Activated CD4-positive, alpha-beta memory T cell treated with anti-CD3 and anti-CD28 coated beads for 36 hours (primary cell): Measurements from ENCODE around the gene WDR47. TPM values are rescaled to one million over a fixed set of nuclear protein-coding genes. Genes with fewer than 3 reads are reported as not detected.
"Not testable (repeated sequence)": the region's sequence is repeated elsewhere in the genome, so short reads cannot be mapped to it uniquely, and the experiment has no call there.

Experiments used
- CTCF ChIA-PET: fragments of 350-600 bp; sonication (Branson Sonifier 250); formaldehyde crosslinking; loops from one replicate; lab custom pipeline; 2021; ENCODE audit warnings: antibody characterized with exemption, inconsistent platforms; lab: Charles Lee
- POLR2A ChIA-PET: fragments of 350-600 bp; sonication (Branson Sonifier 250); formaldehyde crosslinking; loops from one replicate; lab custom pipeline; 2021; ENCODE audit warnings: antibody characterized with exemption; lab: Charles Lee
- DNase-seq: peaks from one replicate; pipeline ENCODE4 v3.0.0-alpha.2; 2020
- H3K27ac Mint-ChIP-seq: one replicate; pipeline ENCODE4 v1.8.0; 2021; ENCODE audit warnings: mixed read lengths
- H3K27me3 Mint-ChIP-seq: one replicate; pipeline ENCODE4 v1.8.0; 2021; ENCODE audit warnings: mixed read lengths
- H3K36me3 Mint-ChIP-seq: one replicate; pipeline ENCODE4 v1.8.0; 2021; ENCODE audit warnings: mixed read lengths
- H3K4me1 Mint-ChIP-seq: one replicate; pipeline ENCODE4 v1.8.0; 2021; ENCODE audit warnings: low read depth, mixed read lengths
- H3K4me3 Mint-ChIP-seq: one replicate; pipeline ENCODE4 v1.8.0; 2021; ENCODE audit warnings: mild to moderate bottlenecking, mixed read lengths
- H3K9me3 Mint-ChIP-seq: one replicate; pipeline ENCODE4 v1.8.0; 2021; ENCODE audit warnings: mixed read lengths
- intact Hi-C: fragments of 100-400 bp; cut with micrococcal nuclease; formaldehyde crosslinking; loops from one replicate; pipeline ENCODE4 v1.15.1; 2023
- total RNA-seq, 2 experiments: library from RNA; stranded (reverse); gene quantifications; one replicate each; pipeline ENCODE4 v1.2.3, GENCODE V29; 2021

The WDR47 gene
- total RNA-seq, 2 experiments from 2014 or later = 10.1 to 11.4 TPM

DNA sequence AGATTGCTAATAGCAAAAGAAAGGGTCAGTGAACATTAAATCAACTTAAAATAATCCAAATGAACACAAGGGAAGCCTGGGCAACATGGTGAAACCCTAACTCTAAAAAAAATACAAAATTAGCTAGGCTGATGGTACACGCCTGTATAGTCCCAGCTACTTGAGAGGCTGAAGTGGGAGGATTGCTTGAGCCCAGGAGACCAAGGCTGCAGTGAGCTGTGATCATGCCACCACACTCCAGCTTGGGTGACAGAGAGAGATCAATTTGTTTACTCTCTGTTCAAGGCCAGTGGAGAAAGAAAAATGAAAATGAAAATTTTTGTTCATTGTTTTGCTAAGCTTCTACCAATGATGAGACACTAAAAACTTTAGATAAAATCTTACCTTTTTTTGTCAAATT is 24.8 kb downstream of the WDR47 start:
- Mint-ChIP-seq H3K27ac (no peak overlapping the region), H3K4me1 (no peaks in the 10 kb centered on the region), H3K27me3 (no peaks in the 10 kb centered on the region), H3K4me3 (no peak overlapping the region), H3K9me3 (peaks cover 6% of the 10 kb centered on the region), H3K36me3 (peaks cover 31% of the 10 kb centered on the region)
- no peak for DNase-seq
- ChIA-PET CTCF (interaction anchor here (0.6 to 1.2 kb wide), 3 partner anchors 11 to 96 kb away, joined by 3 read pairs; a partner anchor contains a TSS), POLR2A (no interaction called here)
- intact Hi-C loops = no loop called here

DNA sequence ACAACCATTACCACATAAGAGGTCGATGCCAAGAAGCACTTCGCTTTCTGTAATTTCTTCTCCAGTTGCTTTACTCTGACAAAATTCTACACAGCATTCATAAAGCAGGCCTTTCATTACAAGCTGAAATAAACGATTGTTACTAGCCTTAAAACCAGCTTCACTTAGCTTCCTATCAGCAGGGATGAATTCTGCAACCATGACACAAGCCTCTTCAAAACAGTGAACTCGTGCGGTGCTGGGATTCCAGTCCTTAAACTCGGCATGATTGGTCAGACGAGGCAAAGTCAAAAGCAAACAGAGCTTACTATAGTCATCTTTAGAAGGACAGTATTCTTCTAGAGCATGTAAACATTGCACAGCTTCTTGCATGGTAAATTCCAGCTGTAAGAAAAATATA is 30.6 kb downstream of the WDR47 start:
- intact Hi-C loops = no loop called here
- ChIA-PET POLR2A (interaction anchor here (0.8 kb wide), 1 partner anchor 31 kb away, joined by 3 read pairs; the partner anchor contains the start of gene WDR47), CTCF (interaction anchor here (1.1 kb wide), 1 partner anchor 16 kb away, joined by 4 read pairs; no protein-coding TSS in a partner anchor)
- no peak for DNase-seq
- H3K9me3 Mint-ChIP-seq = no peaks in the 10 kb centered on the region
- no peaks in the 10 kb centered on the region for H3K4me1 Mint-ChIP-seq
- no peaks in the 10 kb centered on the region for H3K27me3 Mint-ChIP-seq
- peaks cover 11% of the 10 kb centered on the region for H3K36me3 Mint-ChIP-seq
- H3K27ac Mint-ChIP-seq = no peak overlapping the region
- H3K4me3 Mint-ChIP-seq = no peak overlapping the region

DNA sequence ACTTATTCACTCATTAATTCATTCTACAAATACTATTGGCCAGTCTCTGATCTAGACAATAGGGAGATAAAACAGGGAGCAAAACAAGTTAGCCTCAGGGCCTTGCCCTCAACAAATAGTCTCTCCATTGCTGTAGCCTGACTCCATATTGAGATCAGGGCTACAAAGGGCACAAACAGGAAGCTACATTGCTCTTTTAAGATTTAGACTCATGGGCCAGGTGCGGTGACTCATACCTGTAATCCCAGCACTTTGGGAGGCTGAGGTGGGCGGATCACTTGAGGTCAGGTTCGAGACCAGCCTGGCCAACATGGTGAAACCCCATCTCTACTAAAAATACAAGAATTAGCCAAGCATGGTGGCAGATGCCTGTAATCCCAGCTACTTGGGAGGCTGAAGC is 45.3 kb downstream of the WDR47 start:
- H3K9me3 Mint-ChIP-seq, H3K27me3 Mint-ChIP-seq, intact Hi-C loops, H3K4me3 Mint-ChIP-seq, H3K4me1 Mint-ChIP-seq, H3K27ac Mint-ChIP-seq, POLR2A ChIA-PET, CTCF ChIA-PET: not testable (repeated sequence)
- peak; percentile 23 for DNase-seq
- peaks cover 40% of the 10 kb centered on the region for H3K36me3 Mint-ChIP-seq

DNA sequence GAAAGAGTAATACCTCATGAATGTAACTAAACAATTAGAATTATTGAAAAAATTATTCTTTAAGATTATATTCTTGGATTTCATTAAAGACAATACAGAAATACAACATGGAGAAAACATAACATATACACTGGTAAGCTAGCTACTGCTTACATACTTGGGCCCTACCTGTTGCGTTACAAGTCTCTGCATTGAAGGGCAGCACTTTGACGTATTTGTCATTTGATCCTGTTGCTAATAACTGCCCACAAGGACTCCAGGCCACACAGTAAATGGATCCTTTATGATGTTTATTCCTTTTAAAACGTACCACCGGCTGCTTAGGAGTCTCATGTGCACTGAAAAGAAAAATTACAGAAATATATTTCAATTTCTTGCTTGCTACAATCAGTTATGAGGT is 58.8 kb downstream of the WDR47 start:
- POLR2A ChIA-PET = interaction anchor here (0.7 to 1.3 kb wide), 2 partner anchors 19 to 233 kb away, joined by 3 to 5 read pairs; no protein-coding TSS in a partner anchor
- Mint-ChIP-seq H3K27me3 (no peaks in the 10 kb centered on the region), H3K4me1 (no peaks in the 10 kb centered on the region), H3K27ac (no peak overlapping the region), H3K4me3 (no peak overlapping the region), H3K36me3 (peaks cover 4% of the 10 kb centered on the region), H3K9me3 (no peaks in the 10 kb centered on the region)
- CTCF ChIA-PET = no interaction called here
- intact Hi-C loops = no loop called here
- no peak for DNase-seq

DNA sequence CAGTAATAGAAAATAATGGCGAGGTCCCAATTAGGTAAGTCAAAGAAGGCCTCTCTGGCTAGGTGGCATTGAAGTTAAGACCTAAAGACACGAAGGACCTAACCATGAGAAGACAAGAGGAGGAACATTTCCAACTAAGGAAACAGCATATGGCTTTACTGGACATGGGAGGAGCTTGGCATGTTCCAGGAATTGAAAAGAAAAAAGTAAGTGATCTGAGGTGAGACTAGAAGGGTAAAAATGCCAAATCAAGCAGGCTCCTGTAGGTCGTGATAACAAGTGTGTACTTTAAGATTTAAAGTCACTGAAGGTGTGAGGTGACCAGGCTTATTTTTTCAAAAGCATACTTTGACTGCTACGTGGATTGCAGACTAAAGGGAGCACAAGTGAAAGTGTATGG is 65.2 kb downstream of the WDR47 start:
- no peak overlapping the region for H3K4me3 Mint-ChIP-seq
- H3K4me1 Mint-ChIP-seq = no peaks in the 10 kb centered on the region
- no peaks in the 10 kb centered on the region for H3K9me3 Mint-ChIP-seq
- peaks cover 11% of the 10 kb centered on the region for H3K36me3 Mint-ChIP-seq
- CTCF ChIA-PET = interaction anchor here (0.5 kb wide), 1 partner anchor 189 kb away, joined by 5 read pairs; no protein-coding TSS in a partner anchor
- POLR2A ChIA-PET = no interaction called here
- no peak overlapping the region for H3K27ac Mint-ChIP-seq
- H3K27me3 Mint-ChIP-seq = no peaks in the 10 kb centered on the region
- no peak for DNase-seq
- intact Hi-C loops = no loop called here

DNA sequence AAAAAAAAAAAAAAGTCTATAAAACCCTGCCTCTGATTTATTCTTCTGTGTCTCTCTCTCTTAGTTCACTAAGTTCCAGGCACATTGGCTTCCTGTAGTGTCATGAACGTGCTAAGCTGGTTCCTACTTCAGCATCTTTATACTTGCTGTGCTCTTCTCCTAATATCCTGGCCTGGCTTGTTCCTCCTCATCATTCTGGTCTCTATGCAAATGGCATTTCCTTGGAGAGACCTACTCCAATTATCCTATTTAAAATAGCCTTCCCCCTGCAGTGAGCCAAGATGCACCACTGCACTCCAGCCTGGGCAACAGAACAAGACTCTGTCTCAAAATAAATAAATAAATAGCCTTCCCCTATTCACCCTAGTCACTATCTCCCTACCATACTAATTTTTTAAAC is 69.0 kb downstream of the WDR47 start:
- POLR2A ChIA-PET = no interaction called here
- H3K4me3 Mint-ChIP-seq = no peak overlapping the region
- H3K9me3 Mint-ChIP-seq = no peaks in the 10 kb centered on the region
- H3K36me3 Mint-ChIP-seq = peaks cover 18% of the 10 kb centered on the region
- no peaks in the 10 kb centered on the region for H3K27me3 Mint-ChIP-seq
- DNase-seq = no peak
- CTCF ChIA-PET = no interaction called here
- H3K4me1 Mint-ChIP-seq = no peaks in the 10 kb centered on the region
- intact Hi-C loops = no loop called here
- no peak overlapping the region for H3K27ac Mint-ChIP-seq

DNA sequence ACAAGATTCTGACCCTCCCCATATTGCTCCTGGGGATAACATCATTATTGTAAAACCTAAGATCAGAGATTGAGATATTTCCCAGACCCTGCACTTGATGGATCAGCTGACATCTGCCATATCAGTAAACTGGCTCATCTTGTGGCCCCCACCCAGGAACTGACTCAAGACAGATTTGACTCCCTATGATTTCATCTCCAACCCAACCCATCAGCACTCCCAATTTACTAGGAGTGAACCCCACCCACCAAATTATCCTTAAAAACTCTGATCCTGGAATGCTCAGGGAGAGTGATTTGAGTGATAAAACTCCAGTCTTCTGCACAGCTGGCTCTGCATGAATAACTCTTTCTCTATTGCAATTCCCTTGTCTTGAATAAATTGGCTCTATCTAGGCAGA is 72.6 kb downstream of the WDR47 start:
- no peak for DNase-seq
- Mint-ChIP-seq H3K36me3 (peaks cover 10% of the 10 kb centered on the region), H3K27ac (no peak overlapping the region), H3K4me1 (no peaks in the 10 kb centered on the region), H3K9me3 (no peaks in the 10 kb centered on the region), H3K4me3 (no peak overlapping the region), H3K27me3 (no peaks in the 10 kb centered on the region)
- ChIA-PET CTCF (no interaction called here), POLR2A (no interaction called here)
- intact Hi-C loops = no loop called here

DNA sequence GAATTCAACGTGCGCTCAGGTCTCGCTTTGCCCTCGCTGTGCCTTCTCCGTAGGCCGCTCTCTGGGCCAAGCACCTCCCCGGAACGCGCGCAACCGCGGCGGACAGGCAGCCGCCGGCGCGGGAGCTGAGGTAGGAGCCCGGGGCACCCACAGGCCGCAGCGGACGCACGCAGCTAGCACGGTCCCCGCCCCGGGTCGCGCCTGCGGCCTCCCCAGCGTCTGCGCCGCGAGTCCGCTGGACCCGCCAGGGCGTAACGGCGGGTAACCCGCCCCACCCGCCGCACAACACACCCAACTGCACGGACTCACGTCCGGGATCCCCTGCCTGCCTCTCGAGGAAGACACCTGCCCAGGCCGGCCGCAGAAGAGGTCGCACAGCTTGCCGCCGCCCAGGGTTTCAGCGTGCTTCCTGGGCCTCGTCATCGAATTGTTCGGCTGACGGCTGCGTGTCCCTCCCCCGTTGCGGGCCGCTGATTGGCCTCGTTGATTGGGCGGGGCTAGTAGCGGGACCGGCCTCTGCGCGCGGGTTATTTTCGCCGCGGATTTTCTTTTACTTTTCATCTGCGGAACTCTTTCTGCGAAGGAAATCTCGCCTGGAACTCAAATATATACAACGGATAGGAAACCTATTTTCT is 78.7 kb downstream of the WDR47 start, which contains the start of gene CLCC1:
CLCC1 (minus strand) TSS at position 433 of the 635 bp plus-strand sequence. CDS start 13,047 bp downstream, outside the sequence.
- peak; percentile 96 for DNase-seq
- Mint-ChIP-seq H3K4me3 (peak within 1 kb of the TSS; percentile 82), H3K4me1 (peaks cover 28% of the 10 kb centered on the region), H3K9me3 (no peaks in the 10 kb centered on the region), H3K27ac (peak within 1 kb of the TSS; percentile 87), H3K27me3 (peaks cover 2% of the 10 kb centered on the region), H3K36me3 (peaks cover 13% of the 10 kb centered on the region)
- CTCF ChIA-PET = interaction anchor here (0.7 to 1.4 kb wide), 6 partner anchors 16 to 583 kb away, joined by 3 to 5 read pairs (median 4); partner anchors contain the start of gene WDR47
- intact Hi-C loops = loop anchor here (1.0 to 5.0 kb wide), 6 partner anchors 79 to 271 kb away; partner anchors contain the start of genes GPSM2, PRPF38B, STXBP3 and TMEM167B
- POLR2A ChIA-PET = interaction anchor here (0.6 to 1.5 kb wide), 10 partner anchors 75 to 1180 kb away, joined by 3 to 10 read pairs (median 3); partner anchors contain the start of genes ELAPOR1, HENMT1 and PRPF38B

DNA sequence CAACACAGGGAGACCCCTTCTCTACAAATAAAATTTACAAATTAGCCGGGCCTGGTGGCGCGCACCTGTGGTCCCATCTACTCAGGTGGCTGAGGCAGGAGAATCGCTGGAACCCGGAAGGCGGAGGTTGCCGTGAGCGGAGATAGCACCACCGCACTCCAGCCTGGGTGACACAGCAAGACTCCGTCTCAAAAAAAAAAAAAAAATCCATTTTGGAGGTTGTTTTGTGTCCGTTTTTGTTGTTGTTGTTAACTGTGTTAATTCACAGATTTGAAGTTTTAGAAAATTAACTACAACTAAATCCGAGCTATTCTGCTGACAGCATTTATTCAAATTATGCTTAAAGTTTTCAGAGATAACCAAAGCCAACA is 79.2 kb downstream of the WDR47 start:
- Mint-ChIP-seq H3K9me3 (no peaks in the 10 kb centered on the region), H3K4me1 (peaks cover 32% of the 10 kb centered on the region), H3K36me3 (peaks cover 15% of the 10 kb centered on the region), H3K27ac (peak overlapping the region; percentile 87), H3K27me3 (peaks cover 2% of the 10 kb centered on the region), H3K4me3 (peak overlapping the region; percentile 82)
- intact Hi-C loops = loop anchor here (1.0 to 5.0 kb wide), 6 partner anchors 80 to 270 kb away; partner anchors contain the start of genes GPSM2, PRPF38B, STXBP3 and TMEM167B
- POLR2A ChIA-PET = interaction anchor here (0.6 to 1.5 kb wide), 9 partner anchors 76 to 1179 kb away, joined by 3 to 10 read pairs (median 3); partner anchors contain the start of genes ELAPOR1, HENMT1 and PRPF38B
- peak; percentile 61 for DNase-seq
- CTCF ChIA-PET = interaction anchor here (0.7 to 1.4 kb wide), 7 partner anchors 16 to 583 kb away, joined by 3 to 5 read pairs (median 4); partner anchors contain the start of gene WDR47

DNA sequence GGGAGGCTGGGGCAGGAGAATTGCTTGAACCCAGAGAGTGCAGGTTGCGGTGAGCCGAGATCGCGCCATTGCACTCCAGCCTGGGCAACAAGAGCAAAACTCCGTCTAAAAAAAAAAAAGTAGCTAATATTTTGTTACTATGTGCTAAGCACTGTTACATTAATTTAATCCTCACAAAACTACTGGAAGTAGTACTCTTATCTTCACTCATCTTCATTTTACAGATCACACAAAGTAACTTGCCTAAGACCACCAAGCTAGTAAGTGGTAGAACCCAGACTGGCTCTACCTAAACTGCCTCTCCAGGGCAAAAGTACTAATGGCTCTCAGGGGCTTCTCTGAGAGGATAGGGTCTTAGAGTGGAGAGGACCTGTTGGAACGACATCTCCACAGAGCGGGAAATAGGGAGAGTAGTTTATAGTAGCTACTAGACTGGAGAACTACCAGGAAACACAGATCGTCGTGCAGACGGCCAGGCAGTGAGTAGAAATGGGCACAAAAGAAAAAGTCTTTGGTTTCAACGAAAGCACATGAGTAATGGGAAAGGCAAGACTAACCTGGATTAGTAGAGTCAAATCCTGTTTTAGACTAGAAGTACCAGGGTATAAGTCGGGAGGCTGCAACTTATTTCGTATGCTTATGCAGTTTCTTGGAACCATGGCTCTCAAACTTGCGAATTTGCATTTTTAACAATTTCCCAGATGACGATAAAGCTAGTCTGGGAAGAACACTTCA is 80.0 kb downstream of the WDR47 start:
- CTCF ChIA-PET = interaction anchor here (0.7 to 1.3 kb wide), 4 partner anchors 138 to 172 kb away, joined by 4 to 5 read pairs (median 4); a partner anchor contains a TSS
- Mint-ChIP-seq H3K4me1 (peaks cover 39% of the 10 kb centered on the region), H3K9me3 (no peaks in the 10 kb centered on the region)

DNA sequence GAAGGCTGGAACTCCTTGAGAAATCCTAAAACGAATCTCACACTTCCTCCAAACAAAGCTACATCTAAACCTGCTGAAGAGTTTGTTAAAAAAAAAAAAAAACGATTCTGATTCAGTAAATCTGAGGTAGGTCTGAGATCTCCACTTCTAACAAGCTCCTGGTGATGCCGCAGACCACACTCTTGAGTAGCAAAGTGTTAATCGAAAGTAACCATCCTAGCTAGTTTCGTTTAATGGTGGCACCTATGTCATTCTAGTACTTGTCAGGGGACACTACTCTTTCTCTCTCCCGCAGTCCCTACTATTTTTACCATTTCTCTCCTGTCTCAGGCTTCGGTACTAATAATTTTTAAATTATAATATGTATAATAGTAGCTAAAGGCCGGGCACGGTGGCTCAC is 80.7 kb downstream of the WDR47 start:
- ChIA-PET CTCF (interaction anchor here (0.7 to 1.1 kb wide), 2 partner anchors 139 to 172 kb away, joined by 4 to 5 read pairs; no protein-coding TSS in a partner anchor), POLR2A (interaction anchor here (0.6 kb wide), 1 partner anchor 121 kb away, joined by 4 read pairs; no protein-coding TSS in a partner anchor)

More for the DNA sequence above, 80.0 kb downstream of the WDR47 start:
- Mint-ChIP-seq H3K27ac (peak overlapping the region; percentile 87), H3K27me3 (peaks cover 2% of the 10 kb centered on the region), H3K4me3 (peak overlapping the region; percentile 82), H3K36me3 (peaks cover 18% of the 10 kb centered on the region)
- no peak for DNase-seq
- POLR2A ChIA-PET = interaction anchor here (0.6 to 1.5 kb wide), 3 partner anchors 122 to 269 kb away, joined by 4 to 10 read pairs (median 5); partner anchors contain the start of genes ELAPOR1 and PRPF38B
- intact Hi-C loops = loop anchor here (2.0 to 5.0 kb wide), 4 partner anchors 85 to 270 kb away; partner anchors contain the start of genes GPSM2, PRPF38B and TMEM167B

More for the DNA sequence above, 80.7 kb downstream of the WDR47 start:
- Mint-ChIP-seq H3K27me3 (peaks cover 2% of the 10 kb centered on the region), H3K36me3 (peaks cover 19% of the 10 kb centered on the region), H3K4me1 (peaks cover 45% of the 10 kb centered on the region), H3K27ac (no peak overlapping the region), H3K9me3 (no peaks in the 10 kb centered on the region), H3K4me3 (no peak overlapping the region)
- peak; percentile 30 for DNase-seq
- intact Hi-C loops = loop anchor here (5.0 kb wide), 2 partner anchors 84 to 269 kb away; partner anchors contain the start of genes GPSM2 and PRPF38B
